ENCODE data around the gene SLITRK1. TPM values are rescaled to one million over a fixed set of nuclear protein-coding genes. Genes with fewer than 3 reads are reported as not detected.

Gene SLITRK1
- total and polyA plus RNA-seq, 9 of the 15 experiments (the other 6 are each of a cell fraction or from before 2014, with no cell fraction given) = not detected

- TF ChIP-seq, protein P1, sequence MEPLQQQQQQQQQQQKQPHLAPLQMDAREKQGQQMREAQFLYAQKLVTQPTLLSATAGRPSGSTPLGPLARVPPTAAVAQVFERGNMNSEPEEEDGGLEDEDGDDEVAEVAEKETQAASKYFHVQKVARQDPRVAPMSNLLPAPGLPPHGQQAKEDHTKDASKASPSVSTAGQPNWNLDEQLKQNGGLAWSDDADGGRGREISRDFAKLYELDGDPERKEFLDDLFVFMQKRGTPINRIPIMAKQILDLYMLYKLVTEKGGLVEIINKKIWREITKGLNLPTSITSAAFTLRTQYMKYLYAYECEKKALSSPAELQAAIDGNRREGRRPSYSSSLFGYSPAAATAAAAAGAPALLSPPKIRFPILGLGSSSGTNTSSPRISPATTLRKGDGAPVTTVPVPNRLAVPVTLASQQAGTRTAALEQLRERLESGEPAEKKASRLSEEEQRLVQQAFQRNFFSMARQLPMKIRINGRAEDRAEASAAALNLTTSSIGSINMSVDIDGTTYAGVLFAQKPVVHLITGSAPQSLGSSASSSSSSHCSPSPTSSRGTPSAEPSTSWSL (CRISPR knock-in tag; IDR thresholded peaks at IDR 0.05; ENCODE audit: borderline replicate concordance) = no peak
- no peak for TF ChIP-seq ZNF232 (CRISPR knock-in tag; IDR thresholded peaks at IDR 0.05)
- no peak for TF ChIP-seq RBM25 (IDR thresholded peaks at IDR 0.05; ENCODE audit: low read depth, low read length, severe bottlenecking)
- TF ChIP-seq GATAD2A (IDR thresholded peaks at IDR 0.05) = no peak
- no peak for TF ChIP-seq ZNF324 (CRISPR knock-in tag; IDR thresholded peaks at IDR 0.05)
- no peak for TF ChIP-seq JUN (IDR thresholded peaks at IDR 0.05; ENCODE audit: borderline replicate concordance, low read depth, low read length)
- TF ChIP-seq JUN (CRISPR knock-in tag; IDR thresholded peaks at IDR 0.05; ENCODE audit: borderline replicate concordance) = no peak
- no peak for TF ChIP-seq SREBF2 (CRISPR knock-in tag; IDR thresholded peaks at IDR 0.05)
- no peak for TF ChIP-seq BCL6 (CRISPR knock-in tag; IDR thresholded peaks at IDR 0.05)
- TF ChIP-seq IRF9 (tag; IDR thresholded peaks at IDR 0.05) = no peak
- no peak for TF ChIP-seq DNMT1 (IDR thresholded peaks at IDR 0.05)
- FAIRE-seq (no peak), DNase-seq (ENCODE audit: extremely low read depth in 1 of 4, low spot score in 3 of 4) (no peak), ATAC-seq (no peak)
- H3K4me2 ChIP-seq (ENCODE audit: insufficient read depth, low read length) = no peak overlapping the region
- BruUV-seq (replicated peaks) = no TSS peak
- H3K9me3 ChIP-seq (replicated peaks; ENCODE audit: control insufficient read depth, insufficient read depth, low read depth, low read length) = no peaks in the 10 kb centered on the region
- in situ Hi-C loops (cut with MboI) (no loop called here), intact Hi-C loops (cut with micrococcal nuclease) (no loop called here)
- no peaks in the 10 kb centered on the region for H3K79me2 ChIP-seq (ENCODE audit: control insufficient read depth, insufficient read depth, low read length)
- WGBS (ENCODE audit: insufficient coverage, low coverage, missing lambda C conversion rate) = 0% methylated on average over 2 of the region's 2 CpGs
- no peak overlapping the region for H3K27ac ChIP-seq (ENCODE audit: extremely low read depth, low read depth, low read length)
- H4K20me1 ChIP-seq (replicated peaks; ENCODE audit: control insufficient read depth, insufficient read depth, low read length) = no peaks in the 10 kb centered on the region
- H3K9ac ChIP-seq (ENCODE audit: insufficient read depth in 1 of 2, low read depth in 2 of 2, low read length in 2 of 2) = no peak overlapping the region
- ChIA-PET CTCF (ENCODE audit: low intra/inter-chr PET ratio) (no interaction called here), POLR2A (no interaction called here)
- no peak overlapping the region for H3K4me3 ChIP-seq
- H3K4me1 ChIP-seq (replicated peaks in 1 of 2; ENCODE audit: control insufficient read depth in 2 of 2, insufficient read depth in 2 of 2, low read length in 2 of 2) = no peaks in the 10 kb centered on the region
- H3K27me3 ChIP-seq (ENCODE audit: control insufficient read depth in 2 of 2, insufficient read depth in 2 of 2, low read length in 2 of 2) = no peaks in the 10 kb centered on the region
- no peak overlapping the region for H2AFZ ChIP-seq (ENCODE audit: low read depth, low read length)
- H3K9me1 ChIP-seq (ENCODE audit: control insufficient read depth, insufficient read depth, low read length) = no peaks in the 10 kb centered on the region
- H3K36me3 ChIP-seq (ENCODE audit: control insufficient read depth, insufficient read depth, low read length) = no peaks in the 10 kb centered on the region
Measured at GRCh38 chr13:83829810-83830209, 52.5 kb downstream of the SLITRK1 start.
